ENCODE data around the gene TMEM80. TPM values are rescaled to one million over a fixed set of nuclear protein-coding genes. Genes with fewer than 3 reads are reported as not detected.
A peak's percentile ranks its signal among the peaks of the same experiment; 100 is the strongest.

Gene TMEM80
- total and polyA plus RNA-seq, 2 experiments from 2014 or later: 26.7 to 35.5 TPM

- Histone ChIP-seq H3K36me3 (replicated peaks; ENCODE audit: insufficient read depth, low read depth) (no peaks in the 10 kb centered on the region), H3K9me3 (ENCODE audit: low read depth) (no peaks in the 10 kb centered on the region), H3K27me3 (no peaks in the 10 kb centered on the region), H4K20me1 (ENCODE audit: insufficient read depth, poor library complexity, severe bottlenecking) (peaks cover 3% of the 10 kb centered on the region), H2AFZ (no peak overlapping the region), H3K79me2 (peaks cover 8% of the 10 kb centered on the region), H3K27ac (no peak overlapping the region), H3K9me2 (replicated peaks; ENCODE audit: insufficient read depth) (no peaks in the 10 kb centered on the region), H3K4me1 (ENCODE audit: insufficient read depth) (peaks cover 5% of the 10 kb centered on the region), H3K4me2 (no peak overlapping the region), H3K4me3 (no peak overlapping the region)
- no peak for TF ChIP-seq EZH2phosphoT487 (IDR thresholded peaks at IDR 0.05; ENCODE audit: low read depth, severe bottlenecking, unreplicated experiment)
- DNase-seq (ENCODE audit: low spot score): no peak
- 90% methylated on average over 18 of the region's 19 CpGs for WGBS (ENCODE audit: low lambda C conversion rate, missing lambda C conversion rate)
Measured at GRCh38 chr11:660281-660680, 35.3 kb upstream of the TMEM80 start.

GRCh38 chr11:660681-661444 lies 34.8 kb upstream of the TMEM80 start:
- Histone ChIP-seq H3K4me1 (ENCODE audit: insufficient read depth) (no peaks in the 10 kb centered on the region), H2AFZ (no peak overlapping the region), H3K4me2 (no peak overlapping the region), H3K9me2 (replicated peaks; ENCODE audit: insufficient read depth) (no peaks in the 10 kb centered on the region), H3K27ac (no peak overlapping the region), H3K36me3 (replicated peaks; ENCODE audit: insufficient read depth, low read depth) (no peaks in the 10 kb centered on the region), H4K20me1 (ENCODE audit: insufficient read depth, poor library complexity, severe bottlenecking) (no peaks in the 10 kb centered on the region), H3K4me3 (no peak overlapping the region), H3K9me3 (ENCODE audit: low read depth) (no peaks in the 10 kb centered on the region), H3K27me3 (no peaks in the 10 kb centered on the region), H3K79me2 (peaks cover 8% of the 10 kb centered on the region)
- DNase-seq (ENCODE audit: low spot score): no peak
- TF ChIP-seq CTCF (IDR thresholded peaks at IDR 0.05; ENCODE audit: poor library complexity): no peak
- TF ChIP-seq EZH2 (IDR thresholded peaks at IDR 0.05; ENCODE audit: borderline replicate concordance): no peak
- TF ChIP-seq EZH2phosphoT487 (IDR thresholded peaks at IDR 0.05; ENCODE audit: low read depth, severe bottlenecking, unreplicated experiment): no peak
- 91% methylated on average over 19 of the region's 19 CpGs for WGBS (ENCODE audit: low lambda C conversion rate, missing lambda C conversion rate)

- peaks cover 8% of the 10 kb centered on the region for H3K79me2 ChIP-seq
- no peaks in the 10 kb centered on the region for H3K9me3 ChIP-seq (ENCODE audit: low read depth)
- no peak overlapping the region for H3K27ac ChIP-seq
- WGBS (ENCODE audit: low lambda C conversion rate, missing lambda C conversion rate): 77% methylated on average over 15 of the region's 15 CpGs
- H4K20me1 ChIP-seq (ENCODE audit: insufficient read depth, poor library complexity, severe bottlenecking): no peaks in the 10 kb centered on the region
- H3K4me1 ChIP-seq (ENCODE audit: insufficient read depth): no peaks in the 10 kb centered on the region
- H2AFZ ChIP-seq: no peak overlapping the region
- no peak overlapping the region for H3K4me2 ChIP-seq
- no peak for TF ChIP-seq EZH2phosphoT487 (IDR thresholded peaks at IDR 0.05; ENCODE audit: low read depth, severe bottlenecking, unreplicated experiment)
- peak; percentile 62 for TF ChIP-seq CTCF (IDR thresholded peaks at IDR 0.05; ENCODE audit: poor library complexity)
- H3K9me2 ChIP-seq (replicated peaks; ENCODE audit: insufficient read depth): no peaks in the 10 kb centered on the region
- H3K27me3 ChIP-seq: no peaks in the 10 kb centered on the region
- no peaks in the 10 kb centered on the region for H3K36me3 ChIP-seq (replicated peaks; ENCODE audit: insufficient read depth, low read depth)
- DNase-seq (ENCODE audit: low spot score): peak; percentile 68
- H3K4me3 ChIP-seq: no peak overlapping the region
Measured at GRCh38 chr11:662689-663274, 32.8 kb upstream of the TMEM80 start.

GRCh38 chr11:665062-665703 lies 30.4 kb upstream of the TMEM80 start:
- Histone ChIP-seq H2AFZ (no peak overlapping the region), H3K9me3 (ENCODE audit: low read depth) (no peaks in the 10 kb centered on the region), H3K27me3 (no peaks in the 10 kb centered on the region), H4K20me1 (ENCODE audit: insufficient read depth, poor library complexity, severe bottlenecking) (no peaks in the 10 kb centered on the region), H3K79me2 (peaks cover 8% of the 10 kb centered on the region), H3K27ac (peak overlapping the region; percentile 53), H3K4me1 (ENCODE audit: insufficient read depth) (no peaks in the 10 kb centered on the region), H3K4me3 (no peak overlapping the region), H3K36me3 (replicated peaks; ENCODE audit: insufficient read depth, low read depth) (no peaks in the 10 kb centered on the region), H3K4me2 (no peak overlapping the region), H3K9me2 (replicated peaks; ENCODE audit: insufficient read depth) (no peaks in the 10 kb centered on the region)
- peak; percentile 61 for DNase-seq (ENCODE audit: low spot score)
- WGBS (ENCODE audit: low lambda C conversion rate, missing lambda C conversion rate): 83% methylated on average over 14 of the region's 15 CpGs
- TF ChIP-seq EZH2 (IDR thresholded peaks at IDR 0.05; ENCODE audit: borderline replicate concordance) (no peak), EZH2phosphoT487 (IDR thresholded peaks at IDR 0.05; ENCODE audit: low read depth, severe bottlenecking, unreplicated experiment) (no peak), CTCF (IDR thresholded peaks at IDR 0.05; ENCODE audit: poor library complexity) (no peak)

Measured in hepatocyte (in vitro differentiated cells).